Liver (tissue), 9 donors: ENCODE data around the gene NUDT6. TPM values are rescaled to one million over a fixed set of nuclear protein-coding genes. Genes with fewer than 3 reads are reported as not detected.

Source experiments
- DNase-seq: peaks from one replicate; pipeline ENCODE4 v3.0.0-alpha.2; 2017; ENCODE audit warnings: low spot score
- H3K27ac ChIP-seq, 2 donors: one replicate each; pipeline ENCODE4 v1.7.0; 2013; ENCODE audit warnings: inconsistent platforms in 2 of 2, low read length in 2 of 2, control low read depth in 1 of 2, low read depth in 1 of 2, mild to moderate bottlenecking in 1 of 2
- H3K27me3 ChIP-seq, 4 donors: one replicate each; pipeline versions ENCODE4 v1.6.1 to v1.7.0; 2013; ENCODE audit warnings: low read length in 3 of 4, inconsistent platforms in 1 of 4, mild to moderate bottlenecking in 1 of 4, moderate library complexity in 1 of 4; ENCODE audit not compliant: control insufficient read depth in 4 of 4, insufficient read depth in 4 of 4
- H3K36me3 ChIP-seq, 4 donors: one replicate each; pipeline versions ENCODE4 v1.6.1 to v1.7.0; 2013; ENCODE audit warnings: low read length in 3 of 4, mild to moderate bottlenecking in 3 of 4, low read depth in 1 of 4, moderate library complexity in 1 of 4; ENCODE audit not compliant: control insufficient read depth in 4 of 4, insufficient read depth in 3 of 4
- H3K4me1 ChIP-seq, 4 donors: one replicate each; pipeline versions ENCODE4 v1.6.1 to v1.7.0; 2013; ENCODE audit warnings: low read length in 3 of 4, mild to moderate bottlenecking in 3 of 4, moderate library complexity in 1 of 4; ENCODE audit not compliant: control insufficient read depth in 4 of 4, insufficient read depth in 4 of 4
- H3K4me3 ChIP-seq, 3 donors: one replicate each; pipeline versions ENCODE4 v1.6.1 to v1.7.0; 2013; ENCODE audit warnings: low read length in 3 of 3, control low read depth in 1 of 3, low read depth in 1 of 3, mild to moderate bottlenecking in 1 of 3
- H3K9ac ChIP-seq, 2 donors: one replicate each; pipeline ENCODE4 v1.7.0; 2013; ENCODE audit warnings: low read length in 2 of 2, mild to moderate bottlenecking in 2 of 2, moderate library complexity in 2 of 2, control low read depth in 1 of 2, low read depth in 1 of 2
- H3K9me3 ChIP-seq, 4 donors: one replicate each; pipeline versions ENCODE4 v1.6.1 to v1.7.0; 2013; ENCODE audit warnings: low read length in 3 of 4; ENCODE audit not compliant: control insufficient read depth in 4 of 4
- CTCF ChIP-seq: fragments of 150-350 bp; IDR thresholded peaks from 2 replicates; pipeline ENCODE4 v1.5.1; 2017; ENCODE audit warnings: improper control_type of control experiment, low read depth, low read length; ENCODE audit not compliant: missing input control
- FOXA1 ChIP-seq: IDR thresholded peaks from 2 replicates; pipeline ENCODE4 v1.6.1; 2016; ENCODE audit warnings: antibody characterized with exemption
- GABPA ChIP-seq, 2 donors: IDR thresholded peaks in 1 of 2; conservative IDR thresholded peaks in 1 of 2; 2 replicates each; pipeline ENCODE4 v1.6.1; 2016; ENCODE audit warnings: antibody characterized with exemption in 2 of 2, mild to moderate bottlenecking in 1 of 2, moderate library complexity in 1 of 2
- HNF4G ChIP-seq: IDR thresholded peaks from 2 replicates; pipeline ENCODE4 v1.6.1; 2016; ENCODE audit warnings: antibody characterized with exemption
- NR2F2 ChIP-seq: IDR thresholded peaks from 2 replicates; pipeline ENCODE4 v1.6.1; 2016; ENCODE audit warnings: antibody characterized with exemption
- RAD21 ChIP-seq, 2 donors: IDR thresholded peaks; 2 replicates each; pipeline ENCODE4 v1.6.1; 2016; ENCODE audit warnings: antibody characterized with exemption in 2 of 2, mild to moderate bottlenecking in 2 of 2
- REST ChIP-seq: IDR thresholded peaks from 2 replicates; pipeline ENCODE4 v1.6.1; 2016; ENCODE audit warnings: antibody characterized with exemption, mild to moderate bottlenecking
- RXRA ChIP-seq, 2 donors: IDR thresholded peaks; 2 replicates each; pipeline ENCODE4 v1.6.1; 2017 to 2018; ENCODE audit warnings: antibody characterized with exemption in 2 of 2, mild to moderate bottlenecking in 1 of 2
- SP1 ChIP-seq: IDR thresholded peaks from 2 replicates; pipeline ENCODE4 v1.6.1; 2018; ENCODE audit warnings: antibody characterized with exemption, mild to moderate bottlenecking
- TAF1 ChIP-seq: conservative IDR thresholded peaks from 2 replicates; pipeline ENCODE4 v1.6.1; 2016; ENCODE audit warnings: antibody characterized with exemption, mild to moderate bottlenecking
- WGBS: extraction: QIAGEN DNeasy Blood & Tissue Kit; methylation state at CpG from one replicate; pipeline ENCODE4 v1.1.7; 2013; 5-methylcytosine and 5-hydroxymethylcytosine counted together
- polyA plus RNA-seq, 2 donors: library from polyadenylated mRNA; stranded (reverse) in 1 of 2; unstranded in 1 of 2; fragments of 200-250 nt in 1 of 2; fragments of >200 nt in 1 of 2; fragmentation: Nextera tagmentation in 1 of 2; extraction: Ambion mirVana in 1 of 2; gene quantifications; one replicate each; pipeline versions ENCODE4 v1.2.1 to v1.2.3, GENCODE V29; 2013 to 2015
- total RNA-seq, 2 donors: library from RNA; depleted of rRNA; stranded (reverse); fragments of >200 nt; gene quantifications; one replicate each; pipeline ENCODE4 v1.2.3, GENCODE V29; 2014
- TF ChIP-seq, protein P1 (sequence below): IDR thresholded peaks from 2 replicates; pipeline ENCODE4 v1.6.1; 2016; ENCODE audit warnings: antibody characterized with exemption
- TF ChIP-seq, protein P2 (sequence below): IDR thresholded peaks from 2 replicates; pipeline ENCODE4 v1.6.1; 2016; ENCODE audit warnings: antibody characterized with exemption
- donor health status: healthy.
- donor health status: healthy.
- donor health status: healthy.
- donor health status: healthy.
- donor health status: healthy.

NUDT6 gene
- total and polyA plus RNA-seq, 4 donors, result 8.8 to 13.8 (median 11.0) TPM

DNA sequence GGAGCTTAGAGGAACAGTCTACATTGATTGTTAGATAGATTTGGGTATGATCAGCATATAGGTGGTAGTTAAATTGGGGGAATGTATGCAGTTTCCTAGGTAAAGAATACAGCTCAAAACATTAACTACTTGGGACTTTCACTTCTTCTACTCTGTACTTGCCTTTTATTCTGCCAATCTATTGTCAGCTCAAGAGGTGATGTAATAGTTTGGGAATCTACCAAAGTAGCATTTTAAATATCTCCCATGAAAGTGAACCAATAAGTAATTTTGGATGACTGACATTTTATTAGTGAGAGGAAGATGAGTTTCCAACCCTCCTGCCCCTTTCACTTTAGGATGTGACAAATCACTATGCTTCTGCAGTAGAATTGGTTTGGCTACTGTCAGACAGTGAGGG is 43.4 kb downstream of the NUDT6 start:
- no peak for DNase-seq
- Histone ChIP-seq H3K27me3 (no peaks in the 10 kb centered on the region), H3K27ac (no peak overlapping the region), H3K4me3 (no peak overlapping the region), H3K4me1 (peaks cover 0 to 4% (median under 1%) of the 10 kb centered on the region in 4 donors), H3K9ac (no peak overlapping the region), H3K9me3 (no peaks in the 10 kb centered on the region), H3K36me3 (no peaks in the 10 kb centered on the region)
- TF ChIP-seq REST, result no peak

DNA sequence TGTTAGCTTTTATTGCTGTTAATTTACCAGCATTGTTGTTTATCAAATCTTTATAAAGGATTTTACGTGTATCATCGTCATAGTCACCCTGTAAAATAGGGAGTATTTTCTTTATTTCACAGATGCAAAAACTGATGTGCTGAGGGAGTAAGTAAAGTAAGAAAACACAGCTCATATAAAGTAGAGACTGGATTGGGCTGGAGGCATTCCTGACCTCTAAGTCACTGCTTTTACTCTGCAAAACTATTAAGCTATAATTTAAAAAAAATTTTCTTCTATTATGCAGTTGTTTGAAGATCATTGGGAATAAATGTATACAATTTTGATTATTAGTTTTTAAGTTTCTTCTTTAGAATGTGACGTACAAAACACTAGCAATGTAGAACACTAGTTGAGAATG is 45.9 kb downstream of the NUDT6 start:
- Histone ChIP-seq H3K4me3 (no peak overlapping the region), H3K27me3 (no peaks in the 10 kb centered on the region), H3K36me3 (no peaks in the 10 kb centered on the region), H3K4me1 (peaks cover 0 to 3% (median 0%) of the 10 kb centered on the region in 4 donors), H3K9ac (no peak overlapping the region), H3K9me3 (no peaks in the 10 kb centered on the region), H3K27ac (no peak overlapping the region)
- WGBS, result 96% methylated on average over 3 of the region's 3 CpGs
- TF ChIP-seq FOXA1 (no peak), NR2F2 (no peak), CTCF (no peak), RAD21 (IDR thresholded peaks at IDR 0.05) (no peak), GABPA (IDR thresholded peaks at IDR 0.05 in 1 of 2, conservative IDR thresholded peaks at IDR 0.05 in 1 of 2) (no peak), HNF4G (no peak), REST (no peak), SP1 (no peak), TAF1 (no peak), RXRA (IDR thresholded peaks at IDR 0.05) (no peak)
- TF ChIP-seq, protein P1, sequence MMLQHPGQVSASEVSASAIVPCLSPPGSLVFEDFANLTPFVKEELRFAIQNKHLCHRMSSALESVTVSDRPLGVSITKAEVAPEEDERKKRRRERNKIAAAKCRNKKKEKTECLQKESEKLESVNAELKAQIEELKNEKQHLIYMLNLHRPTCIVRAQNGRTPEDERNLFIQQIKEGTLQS, result no peak
- TF ChIP-seq, protein P2, sequence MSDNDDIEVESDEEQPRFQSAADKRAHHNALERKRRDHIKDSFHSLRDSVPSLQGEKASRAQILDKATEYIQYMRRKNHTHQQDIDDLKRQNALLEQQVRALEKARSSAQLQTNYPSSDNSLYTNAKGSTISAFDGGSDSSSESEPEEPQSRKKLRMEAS, result no peak
- no peak for DNase-seq
